Measurements from ENCODE around the gene DAZAP1. TPM values are rescaled to one million over a fixed set of nuclear protein-coding genes. Genes with fewer than 3 reads are reported as not detected.

Gene DAZAP1
- total and polyA plus RNA-seq, 9 donors: 29.6 to 113 (median 77.4) TPM

DNA sequence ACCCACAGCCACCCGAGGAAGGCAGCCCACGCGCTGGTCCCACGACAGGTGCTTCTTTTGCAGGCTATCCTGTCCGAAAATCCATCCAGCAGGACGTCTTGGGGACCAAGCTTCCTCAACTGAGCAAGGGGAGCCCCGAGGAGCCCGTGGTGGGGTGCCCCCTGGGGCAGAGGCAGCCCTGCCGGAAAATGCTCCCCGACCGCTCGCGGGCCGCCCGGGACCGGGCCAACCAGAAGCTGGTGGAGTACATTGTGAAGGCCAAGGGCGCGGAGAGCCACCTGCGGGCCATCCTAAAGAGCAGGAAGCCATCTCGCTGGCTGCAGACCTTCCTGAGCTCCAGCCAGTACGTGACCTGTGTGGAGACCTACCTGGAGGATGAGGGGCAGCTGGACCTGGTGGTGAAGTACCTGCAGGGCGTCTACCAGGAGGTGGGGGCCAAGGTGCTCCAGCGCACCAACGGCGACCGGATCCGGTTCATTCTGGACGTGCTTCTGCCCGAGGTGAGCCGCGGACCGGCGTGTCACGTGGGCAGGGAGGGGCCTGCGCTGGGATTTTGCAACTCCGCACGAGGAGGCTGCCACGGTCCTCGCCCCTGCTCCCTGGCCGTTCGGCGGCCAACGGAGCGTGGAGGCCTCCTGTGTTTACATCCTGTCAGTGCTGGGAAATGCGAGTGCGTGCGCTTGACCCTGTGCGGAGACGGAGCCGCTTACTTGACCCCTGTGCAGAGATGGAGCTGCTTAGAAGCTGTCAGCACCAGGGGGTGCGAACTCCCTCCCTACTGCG, 36.6 kb upstream of the DAZAP1 start:
- TF ChIP-seq, protein P1, sequence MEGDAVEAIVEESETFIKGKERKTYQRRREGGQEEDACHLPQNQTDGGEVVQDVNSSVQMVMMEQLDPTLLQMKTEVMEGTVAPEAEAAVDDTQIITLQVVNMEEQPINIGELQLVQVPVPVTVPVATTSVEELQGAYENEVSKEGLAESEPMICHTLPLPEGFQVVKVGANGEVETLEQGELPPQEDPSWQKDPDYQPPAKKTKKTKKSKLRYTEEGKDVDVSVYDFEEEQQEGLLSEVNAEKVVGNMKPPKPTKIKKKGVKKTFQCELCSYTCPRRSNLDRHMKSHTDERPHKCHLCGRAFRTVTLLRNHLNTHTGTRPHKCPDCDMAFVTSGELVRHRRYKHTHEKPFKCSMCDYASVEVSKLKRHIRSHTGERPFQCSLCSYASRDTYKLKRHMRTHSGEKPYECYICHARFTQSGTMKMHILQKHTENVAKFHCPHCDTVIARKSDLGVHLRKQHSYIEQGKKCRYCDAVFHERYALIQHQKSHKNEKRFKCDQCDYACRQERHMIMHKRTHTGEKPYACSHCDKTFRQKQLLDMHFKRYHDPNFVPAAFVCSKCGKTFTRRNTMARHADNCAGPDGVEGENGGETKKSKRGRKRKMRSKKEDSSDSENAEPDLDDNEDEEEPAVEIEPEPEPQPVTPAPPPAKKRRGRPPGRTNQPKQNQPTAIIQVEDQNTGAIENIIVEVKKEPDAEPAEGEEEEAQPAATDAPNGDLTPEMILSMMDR (IDR thresholded peaks at IDR 0.05): no peak
- TF ChIP-seq POLR2A (IDR thresholded peaks at IDR 0.05) (no peak), EP300 (IDR thresholded peaks at IDR 0.05) (no peak)
- Histone ChIP-seq H3K9me3 (no peaks in the 10 kb centered on the region), H3K4me3 (no peak overlapping the region), H3K27me3 (no peaks in the 10 kb centered on the region), H3K27ac (no peak overlapping the region), H3K36me3 (no peaks in the 10 kb centered on the region), H3K4me1 (ENCODE audit: insufficient read depth) (peaks cover 12% of the 10 kb centered on the region)
- DNase-seq: no peak
- 88 to 92% (median 92%) methylated on average over 49 to 52 of the region's 52 CpGs for WGBS, 3 donors
- intact Hi-C loops (cut with DNase I): loop anchor here in 1 of 4 donors (10.0 kb wide), 1 partner anchor 46 kb away; no protein-coding TSS in a partner anchor

- Histone ChIP-seq H3K36me3 (no peaks in the 10 kb centered on the region), H3K27ac (peak overlapping the region; percentile 6 to 80), H3K27me3 (no peaks in the 10 kb centered on the region), H3K4me1 (ENCODE audit: insufficient read depth) (peaks cover 12% of the 10 kb centered on the region), H3K4me3 (no peak overlapping the region), H3K9me3 (no peaks in the 10 kb centered on the region)
- peak in 1 of 5 donors; percentile 62 for DNase-seq
- 14 to 40% (median 15%) methylated on average over 20 of the region's 20 CpGs for WGBS, 3 donors
- TF ChIP-seq, protein P1 (IDR thresholded peaks at IDR 0.05): peak in 1 of 3 donors; percentile 10
- no peak for TF ChIP-seq POLR2A (IDR thresholded peaks at IDR 0.05)
- intact Hi-C loops (cut with DNase I): loop anchor here in 1 of 4 donors (10.0 kb wide), 1 partner anchor 48 kb away; no protein-coding TSS in a partner anchor
Measured at GRCh38 chr19:1373042-1373533, 34.3 kb upstream of the DAZAP1 start.

- Histone ChIP-seq H3K4me1 (ENCODE audit: insufficient read depth) (peaks cover 12% of the 10 kb centered on the region), H3K36me3 (no peaks in the 10 kb centered on the region), H3K27ac (peak overlapping the region in 1 of 2 donors; percentile 80), H3K4me3 (no peak overlapping the region), H3K9me3 (no peaks in the 10 kb centered on the region), H3K27me3 (no peaks in the 10 kb centered on the region)
- DNase-seq: peak; percentile 88 to 95 (median 92)
- intact Hi-C loops (cut with DNase I): loop anchor here in 1 of 4 donors (10.0 kb wide), 1 partner anchor 49 kb away; no protein-coding TSS in a partner anchor
- WGBS, 3 donors: 12 to 40% (median 19%) methylated on average over 22 of the region's 22 CpGs
- TF ChIP-seq POLR2A (IDR thresholded peaks at IDR 0.05): no peak
- TF ChIP-seq, protein P1 (IDR thresholded peaks at IDR 0.05): no peak
- TF ChIP-seq EP300 (IDR thresholded peaks at IDR 0.05): no peak
Measured at GRCh38 chr19:1373534-1374249, 33.7 kb upstream of the DAZAP1 start.

DNA sequence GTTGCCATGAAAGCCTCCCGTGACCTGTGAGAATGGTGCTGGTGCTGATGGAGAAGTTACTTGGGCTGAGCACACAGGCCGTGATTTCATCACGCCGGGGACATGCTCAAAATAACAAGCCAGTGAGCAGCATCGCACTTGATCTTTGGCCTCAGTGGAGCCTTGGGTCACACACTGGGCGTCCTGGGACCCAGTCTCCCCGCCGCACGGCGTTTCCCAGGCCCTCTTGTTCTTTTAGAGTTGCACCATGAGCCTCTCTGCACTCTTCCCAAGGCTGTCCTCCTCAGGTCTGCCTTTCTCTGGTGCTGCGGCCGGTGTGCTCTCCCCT, 33.2 kb upstream of the DAZAP1 start:
- Histone ChIP-seq H3K9me3 (no peaks in the 10 kb centered on the region), H3K27ac (peak overlapping the region in 1 of 2 donors; percentile 80), H3K4me3 (no peak overlapping the region), H3K36me3 (no peaks in the 10 kb centered on the region), H3K27me3 (no peaks in the 10 kb centered on the region), H3K4me1 (ENCODE audit: insufficient read depth) (peaks cover 12% of the 10 kb centered on the region)
- 49 to 91% (median 61%) methylated on average over 12 of the region's 12 CpGs for WGBS, 3 donors
- DNase-seq: peak in 2 of 5 donors; percentile 50 to 59
- intact Hi-C loops (cut with DNase I): loop anchor here in 1 of 4 donors (10.0 kb wide), 1 partner anchor 49 kb away; no protein-coding TSS in a partner anchor
- TF ChIP-seq, protein P1 (IDR thresholded peaks at IDR 0.05): no peak
- TF ChIP-seq EP300 (IDR thresholded peaks at IDR 0.05) (no peak), POLR2A (IDR thresholded peaks at IDR 0.05) (no peak)

Measured in ovary (tissue), 9 donors.